ENCODE data around the gene WIPI1.

- TF ChIP-seq EZH2phosphoT487 (IDR thresholded peaks at IDR 0.05; ENCODE audit: borderline replicate concordance, low read length) (no peak), CTCF (conservative IDR thresholded peaks at IDR 0.05; ENCODE audit: low read depth, low read length) (no peak)
These were observed 21.9 kb downstream of the WIPI1 start for GRCh38 chr17:68435361-68435760.

Measured in PC-3 (cell line).